Measurements from ENCODE around the gene TM2D1.

The TM2D1 gene

DNA sequence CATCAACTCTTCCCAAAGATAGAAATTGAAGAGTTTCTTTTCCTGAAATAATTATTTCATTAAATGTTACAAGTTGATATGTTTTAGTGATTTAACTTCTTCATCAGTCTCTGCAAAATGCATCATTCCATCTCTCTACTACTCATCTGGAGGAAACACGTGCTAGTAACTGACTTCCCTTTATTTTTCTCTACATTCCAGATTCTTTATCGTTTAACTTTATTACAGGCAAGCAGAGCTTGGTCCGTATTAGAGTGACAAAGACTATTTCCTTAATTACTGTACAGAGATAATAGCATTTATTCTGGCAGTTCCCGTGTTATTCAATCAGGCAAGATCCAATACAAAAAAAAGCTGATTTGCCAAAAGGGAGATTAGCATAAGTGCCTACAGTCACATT is 88.6 kb downstream of the TM2D1 start:
- no peak overlapping the region for H3K4me3 ChIP-seq (ENCODE audit: severe bottlenecking)
- DNase-seq (ENCODE audit: low spot score) (no peak), ATAC-seq (ENCODE audit: low read depth) (no peak)
- H3K27ac ChIP-seq (ENCODE audit: poor library complexity, severe bottlenecking), result no peak overlapping the region
- H3K36me3 ChIP-seq (ENCODE audit: low read depth), result no peaks in the 10 kb centered on the region
- no peaks in the 10 kb centered on the region for H3K9me3 ChIP-seq (ENCODE audit: severe bottlenecking)
- no peaks in the 10 kb centered on the region for H3K27me3 ChIP-seq (ENCODE audit: insufficient read depth, poor library complexity, severe bottlenecking)
- TF ChIP-seq, protein P1, sequence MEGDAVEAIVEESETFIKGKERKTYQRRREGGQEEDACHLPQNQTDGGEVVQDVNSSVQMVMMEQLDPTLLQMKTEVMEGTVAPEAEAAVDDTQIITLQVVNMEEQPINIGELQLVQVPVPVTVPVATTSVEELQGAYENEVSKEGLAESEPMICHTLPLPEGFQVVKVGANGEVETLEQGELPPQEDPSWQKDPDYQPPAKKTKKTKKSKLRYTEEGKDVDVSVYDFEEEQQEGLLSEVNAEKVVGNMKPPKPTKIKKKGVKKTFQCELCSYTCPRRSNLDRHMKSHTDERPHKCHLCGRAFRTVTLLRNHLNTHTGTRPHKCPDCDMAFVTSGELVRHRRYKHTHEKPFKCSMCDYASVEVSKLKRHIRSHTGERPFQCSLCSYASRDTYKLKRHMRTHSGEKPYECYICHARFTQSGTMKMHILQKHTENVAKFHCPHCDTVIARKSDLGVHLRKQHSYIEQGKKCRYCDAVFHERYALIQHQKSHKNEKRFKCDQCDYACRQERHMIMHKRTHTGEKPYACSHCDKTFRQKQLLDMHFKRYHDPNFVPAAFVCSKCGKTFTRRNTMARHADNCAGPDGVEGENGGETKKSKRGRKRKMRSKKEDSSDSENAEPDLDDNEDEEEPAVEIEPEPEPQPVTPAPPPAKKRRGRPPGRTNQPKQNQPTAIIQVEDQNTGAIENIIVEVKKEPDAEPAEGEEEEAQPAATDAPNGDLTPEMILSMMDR (IDR thresholded peaks at IDR 0.05; ENCODE audit: poor library complexity, severe bottlenecking), result no peak
- H3K4me1 ChIP-seq (ENCODE audit: insufficient read depth, poor library complexity, severe bottlenecking), result no peaks in the 10 kb centered on the region

DNA sequence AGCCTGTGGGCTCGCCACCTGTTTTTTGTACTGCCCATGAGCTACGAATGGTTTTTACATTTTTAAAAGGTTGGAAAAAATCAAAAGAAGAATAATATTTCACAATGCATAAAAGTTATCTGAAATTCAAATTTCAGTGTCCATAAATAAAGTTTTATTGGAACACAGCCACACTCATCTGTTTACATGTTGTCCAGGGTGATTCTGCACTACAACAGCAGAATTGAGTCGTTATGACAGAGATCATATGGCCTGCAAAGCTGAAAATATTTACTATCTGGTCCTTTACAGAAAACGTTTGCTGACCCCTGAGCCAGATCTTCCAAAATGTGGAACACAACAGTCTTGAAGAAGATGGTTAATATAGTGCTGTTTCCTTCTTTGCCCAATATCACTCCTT is 89.4 kb downstream of the TM2D1 start:
- no peak overlapping the region for H3K4me3 ChIP-seq (ENCODE audit: severe bottlenecking)
- TF ChIP-seq, protein P1 (IDR thresholded peaks at IDR 0.05; ENCODE audit: poor library complexity, severe bottlenecking), result no peak
- no peak overlapping the region for H3K27ac ChIP-seq (ENCODE audit: poor library complexity, severe bottlenecking)
- no peaks in the 10 kb centered on the region for H3K36me3 ChIP-seq (ENCODE audit: low read depth)
- H3K4me1 ChIP-seq (ENCODE audit: insufficient read depth, poor library complexity, severe bottlenecking), result no peaks in the 10 kb centered on the region
- ATAC-seq (ENCODE audit: low read depth) (no peak), DNase-seq (ENCODE audit: low spot score) (no peak)
- no peaks in the 10 kb centered on the region for H3K9me3 ChIP-seq (ENCODE audit: severe bottlenecking)
- no peaks in the 10 kb centered on the region for H3K27me3 ChIP-seq (ENCODE audit: insufficient read depth, poor library complexity, severe bottlenecking)

DNA sequence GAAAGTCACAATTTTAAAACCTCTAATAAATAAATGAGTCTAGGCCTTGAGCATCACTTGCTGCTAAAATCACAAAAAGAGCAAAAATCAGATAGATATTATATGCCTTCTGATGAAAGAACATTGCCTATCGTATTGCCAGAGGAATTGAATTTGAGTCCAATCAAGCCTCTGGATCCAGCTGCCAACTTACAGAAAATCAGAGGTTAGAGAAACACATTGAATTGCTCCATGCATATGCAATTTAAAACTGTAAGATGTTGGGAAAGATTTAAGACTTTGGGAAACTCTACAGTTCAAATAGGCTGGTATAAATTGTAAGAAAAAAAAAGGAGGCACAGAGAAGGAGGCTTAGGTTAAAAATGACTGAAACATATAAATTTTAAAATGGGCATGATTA is 93.5 kb downstream of the TM2D1 start:
- no peak overlapping the region for H3K27ac ChIP-seq (ENCODE audit: poor library complexity, severe bottlenecking)
- H3K9me3 ChIP-seq (ENCODE audit: severe bottlenecking), result no peaks in the 10 kb centered on the region
- no peaks in the 10 kb centered on the region for H3K36me3 ChIP-seq (ENCODE audit: low read depth)
- TF ChIP-seq, protein P1 (IDR thresholded peaks at IDR 0.05; ENCODE audit: poor library complexity, severe bottlenecking), result no peak
- ATAC-seq (ENCODE audit: low read depth), result no peak
- H3K4me1 ChIP-seq (ENCODE audit: insufficient read depth, poor library complexity, severe bottlenecking), result no peaks in the 10 kb centered on the region
- DNase-seq (ENCODE audit: low spot score), result no peak
- H3K27me3 ChIP-seq (ENCODE audit: insufficient read depth, poor library complexity, severe bottlenecking), result no peaks in the 10 kb centered on the region
- no peak overlapping the region for H3K4me3 ChIP-seq (ENCODE audit: severe bottlenecking)
